Brain microvascular endothelial cell (primary cell): Measurements from ENCODE around the gene AEBP1.

ENCODE experiments used
- DNase-seq: peaks from one replicate; pipeline ENCODE4 v3.0.0-alpha.2; 2020
- H3K27ac ChIP-seq: fragments of 250-450 bp; sonication (Bioruptor Pico); 2 replicates; pipeline ENCODE4 v1.5.1; 2020; ENCODE audit warnings: mild to moderate bottlenecking, moderate library complexity
- H3K27me3 ChIP-seq: fragments of 250-450 bp; sonication (Bioruptor Pico); replicated peaks from 2 replicates; pipeline ENCODE4 v1.5.1; 2020; ENCODE audit warnings: mild to moderate bottlenecking
- H3K36me3 ChIP-seq: fragments of 250-450 bp; sonication (Bioruptor Pico); replicated peaks from 2 replicates; pipeline ENCODE4 v1.5.1; 2020; ENCODE audit warnings: mild to moderate bottlenecking
- H3K4me3 ChIP-seq: 2 replicates; pipeline ENCODE4 v1.5.1; 2011; ENCODE audit warnings: low read depth, mild to moderate bottlenecking, control low read depth, low read length, moderate library complexity
- in situ Hi-C: cut with HindIII; loops from 2 replicates; pipeline ENCODE4 v1.10.0; 2017; ENCODE audit warnings: low sequenced_read_pairs, low pct_ligation_motif_present
- TF ChIP-seq, protein P1 (sequence below): IDR thresholded peaks from 2 replicates; pipeline ENCODE4 v1.5.1; 2011; ENCODE audit warnings: low read depth, mild to moderate bottlenecking, moderate library complexity, low read length, control low read depth, inconsistent platforms; ENCODE audit errors: missing control alignments

AEBP1 gene

DNA sequence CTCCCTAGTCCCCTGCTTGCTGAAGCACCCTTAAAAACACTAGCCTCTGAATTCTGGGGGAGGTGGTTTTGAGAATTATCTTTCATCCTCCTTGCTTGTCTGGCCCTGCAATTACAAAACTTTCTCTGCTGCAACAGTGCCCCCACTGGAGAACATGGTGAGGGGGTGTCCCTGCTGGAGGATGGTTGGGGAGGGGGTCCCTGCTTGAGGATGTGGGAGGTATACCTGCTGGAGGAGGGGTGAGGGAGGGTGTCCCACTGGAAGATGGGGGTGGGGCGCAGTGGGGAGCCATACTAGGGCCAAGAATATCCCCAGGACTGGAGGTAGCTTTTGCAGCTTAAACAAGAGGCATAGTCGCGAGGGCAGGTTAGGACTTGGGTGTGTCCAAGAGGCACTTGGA lies 18.6 kb upstream of the AEBP1 start:
- Histone ChIP-seq H3K36me3 (no peaks in the 10 kb centered on the region), H3K27ac (no peak overlapping the region), H3K4me3 (no peak overlapping the region), H3K27me3 (no peaks in the 10 kb centered on the region)
- in situ Hi-C loops, result no loop called here
- no peak for DNase-seq
- TF ChIP-seq, protein P1, sequence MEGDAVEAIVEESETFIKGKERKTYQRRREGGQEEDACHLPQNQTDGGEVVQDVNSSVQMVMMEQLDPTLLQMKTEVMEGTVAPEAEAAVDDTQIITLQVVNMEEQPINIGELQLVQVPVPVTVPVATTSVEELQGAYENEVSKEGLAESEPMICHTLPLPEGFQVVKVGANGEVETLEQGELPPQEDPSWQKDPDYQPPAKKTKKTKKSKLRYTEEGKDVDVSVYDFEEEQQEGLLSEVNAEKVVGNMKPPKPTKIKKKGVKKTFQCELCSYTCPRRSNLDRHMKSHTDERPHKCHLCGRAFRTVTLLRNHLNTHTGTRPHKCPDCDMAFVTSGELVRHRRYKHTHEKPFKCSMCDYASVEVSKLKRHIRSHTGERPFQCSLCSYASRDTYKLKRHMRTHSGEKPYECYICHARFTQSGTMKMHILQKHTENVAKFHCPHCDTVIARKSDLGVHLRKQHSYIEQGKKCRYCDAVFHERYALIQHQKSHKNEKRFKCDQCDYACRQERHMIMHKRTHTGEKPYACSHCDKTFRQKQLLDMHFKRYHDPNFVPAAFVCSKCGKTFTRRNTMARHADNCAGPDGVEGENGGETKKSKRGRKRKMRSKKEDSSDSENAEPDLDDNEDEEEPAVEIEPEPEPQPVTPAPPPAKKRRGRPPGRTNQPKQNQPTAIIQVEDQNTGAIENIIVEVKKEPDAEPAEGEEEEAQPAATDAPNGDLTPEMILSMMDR, result peak; percentile 60

DNA sequence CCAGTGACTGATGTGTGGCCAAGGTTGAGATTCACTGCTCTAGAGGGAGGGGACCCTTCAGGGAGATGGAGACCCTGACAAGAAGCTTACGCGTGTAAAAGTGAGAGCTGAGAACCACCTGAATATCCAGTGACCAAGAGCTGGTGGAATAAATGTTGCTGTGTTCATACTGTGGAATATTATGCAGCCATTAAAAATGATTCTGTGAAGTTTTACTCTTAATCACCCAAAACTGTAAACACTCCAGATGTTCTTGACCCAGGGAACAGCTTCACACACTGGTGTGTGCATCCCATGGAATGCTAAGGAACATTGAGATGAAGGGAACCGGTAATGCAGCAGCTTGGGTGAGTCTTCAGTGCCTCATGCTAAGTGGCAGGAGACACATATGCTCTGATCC lies 17.5 kb upstream of the AEBP1 start:
- no peak overlapping the region for H3K27ac ChIP-seq
- in situ Hi-C loops, result no loop called here

DNA sequence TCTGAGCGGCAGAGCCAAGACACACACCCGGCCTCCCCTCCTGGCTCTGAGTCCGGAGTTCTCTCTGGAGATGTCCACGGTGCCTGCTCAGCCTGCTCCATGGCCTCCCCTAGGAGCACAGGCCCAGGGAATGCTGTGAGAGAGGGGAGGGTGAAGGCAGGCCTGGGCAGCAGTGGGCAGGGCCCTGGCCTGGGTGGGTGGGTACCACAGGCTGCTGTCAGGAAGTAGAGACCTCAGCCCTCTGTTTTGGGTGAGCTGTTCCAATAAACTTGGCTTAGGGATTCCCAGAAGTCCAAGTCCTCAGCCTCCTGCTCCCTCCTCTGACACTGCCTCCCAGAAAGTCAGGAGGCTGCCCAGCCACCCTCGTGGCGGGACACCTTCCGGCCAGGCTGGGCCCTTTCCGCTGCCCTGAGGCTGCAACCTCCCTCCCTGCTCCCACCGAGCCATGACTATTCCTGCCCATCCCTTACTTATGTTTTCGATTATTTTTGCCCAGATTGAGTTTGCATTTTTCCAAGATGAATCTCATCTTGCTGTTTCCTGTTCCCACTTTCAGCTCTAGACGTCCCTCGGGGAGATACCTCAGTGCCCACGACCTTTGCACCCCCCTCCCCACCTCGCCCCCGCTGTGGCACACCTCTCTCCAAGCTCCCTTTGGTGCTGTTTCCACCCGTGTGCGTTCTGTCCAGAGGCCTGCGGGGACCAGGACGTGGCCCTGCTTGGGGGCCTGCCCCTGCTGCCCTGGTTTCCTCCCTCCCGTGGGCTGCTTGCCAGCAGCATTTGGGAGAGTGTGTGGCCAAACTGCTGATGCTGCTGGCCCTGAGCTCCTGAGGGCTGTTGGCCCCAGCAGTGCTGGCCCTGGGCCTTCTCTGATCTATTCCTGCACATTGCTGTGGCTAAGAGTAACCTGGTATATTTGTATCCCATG lies 16.0 kb upstream of the AEBP1 start:
- no peaks in the 10 kb centered on the region for H3K27me3 ChIP-seq
- TF ChIP-seq, protein P1, result no peak
- DNase-seq, result peak; percentile 48
- in situ Hi-C loops, result no loop called here
- peak overlapping the region; percentile 71 for H3K27ac ChIP-seq
- H3K36me3 ChIP-seq, result no peaks in the 10 kb centered on the region
- no peak overlapping the region for H3K4me3 ChIP-seq

More for the DNA sequence above, 17.5 kb upstream of the AEBP1 start:
- TF ChIP-seq, protein P1, result no peak
- DNase-seq, result no peak
- Histone ChIP-seq H3K36me3 (no peaks in the 10 kb centered on the region), H3K4me3 (no peak overlapping the region), H3K27me3 (no peaks in the 10 kb centered on the region)

DNA sequence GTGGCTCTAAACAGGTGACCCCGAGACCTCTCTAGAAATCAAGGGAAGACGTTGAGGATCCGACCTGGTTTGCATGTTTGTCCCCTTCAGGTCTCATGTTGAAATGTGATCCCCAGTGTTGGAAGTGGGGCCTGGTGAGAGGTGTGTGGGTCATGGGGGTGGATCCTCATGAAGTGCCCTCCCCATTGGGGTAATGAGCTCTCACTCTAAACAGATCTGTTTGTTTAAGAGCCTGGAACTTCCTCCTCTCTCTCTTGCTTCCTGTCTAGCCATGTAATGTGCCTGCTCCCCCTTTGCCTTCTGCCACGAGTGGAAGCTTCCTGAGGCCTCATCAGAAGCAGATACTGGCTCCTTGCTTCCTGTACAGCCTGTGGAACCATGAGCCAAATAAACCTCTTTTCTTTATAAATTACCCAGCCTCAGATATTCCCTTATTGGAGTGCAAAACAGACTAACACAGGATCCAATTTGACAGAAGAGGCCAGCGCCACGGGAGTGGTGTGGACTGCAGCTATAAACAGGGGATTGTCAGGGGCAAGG lies 11.0 kb upstream of the AEBP1 start:
- H3K4me3 ChIP-seq, result no peak overlapping the region
- H3K36me3 ChIP-seq, result no peaks in the 10 kb centered on the region
- no peaks in the 10 kb centered on the region for H3K27me3 ChIP-seq
- TF ChIP-seq, protein P1, result no peak
- DNase-seq, result no peak
- no peak overlapping the region for H3K27ac ChIP-seq
- in situ Hi-C loops, result no loop called here

DNA sequence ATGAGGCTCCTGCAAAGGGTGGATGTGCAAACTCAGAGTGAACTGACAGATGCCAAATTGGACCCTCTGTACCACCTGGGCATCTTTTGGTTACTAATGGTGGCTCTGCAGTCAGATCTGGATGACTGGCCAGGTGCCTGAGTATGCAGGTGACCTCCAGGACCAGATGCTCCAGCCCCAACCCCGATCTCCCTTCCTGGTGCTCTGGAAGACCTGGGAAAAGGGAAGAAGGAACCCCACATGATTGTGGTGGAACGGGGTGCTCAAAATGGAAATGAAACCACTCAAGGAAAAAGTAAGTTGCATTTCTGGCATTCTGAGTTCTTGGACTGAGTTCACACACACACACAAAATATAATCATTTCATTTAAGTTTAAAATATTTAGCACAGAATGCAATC lies 9.8 kb upstream of the AEBP1 start:
- no peak for DNase-seq
- no peaks in the 10 kb centered on the region for H3K36me3 ChIP-seq
- H3K27ac ChIP-seq, result no peak overlapping the region
- H3K4me3 ChIP-seq, result no peak overlapping the region
- TF ChIP-seq, protein P1, result no peak
- H3K27me3 ChIP-seq, result no peaks in the 10 kb centered on the region
- in situ Hi-C loops, result no loop called here
